Measurements from ENCODE around the gene CLEC10A.
"Not testable (repeated sequence)": the region's sequence is repeated elsewhere in the genome, so short reads cannot be mapped to it uniquely, and the experiment has no call there.

CLEC10A gene

GRCh38 chr17:7108981-7109380 lies 28.9 kb upstream of the CLEC10A start:
- DNase-seq (ENCODE audit: low read depth): no peak

GRCh38 chr17:7108560-7108925 lies 28.5 kb upstream of the CLEC10A start:
- no peak for DNase-seq (ENCODE audit: low read depth)

- no peak for DNase-seq (ENCODE audit: low read depth)
Measured at GRCh38 chr17:7107795-7108559, 27.9 kb upstream of the CLEC10A start.

GRCh38 chr17:7107012-7107754 lies 27.1 kb upstream of the CLEC10A start:
- DNase-seq (ENCODE audit: low read depth): no peak

- no peak for DNase-seq (ENCODE audit: low read depth)
Measured at GRCh38 chr17:7102421-7102820, 22.4 kb upstream of the CLEC10A start.

- no peak for DNase-seq (ENCODE audit: low read depth)
Measured at GRCh38 chr17:7101531-7101930, 21.5 kb upstream of the CLEC10A start.

- not testable (repeated sequence) for DNase-seq (ENCODE audit: low read depth)
Measured at GRCh38 chr17:7100641-7101379, 20.8 kb upstream of the CLEC10A start.

- no peak for DNase-seq (ENCODE audit: low read depth)
Measured at GRCh38 chr17:7098802-7099459, 18.9 kb upstream of the CLEC10A start.

- DNase-seq (ENCODE audit: low read depth): no peak
Measured at GRCh38 chr17:7097940-7098339, 17.9 kb upstream of the CLEC10A start.

GRCh38 chr17:7095625-7096024 lies 15.6 kb upstream of the CLEC10A start:
- no peak for DNase-seq (ENCODE audit: low read depth)

GRCh38 chr17:7094652-7095019 lies 14.6 kb upstream of the CLEC10A start:
- no peak for DNase-seq (ENCODE audit: low read depth)

- not testable (repeated sequence) for DNase-seq (ENCODE audit: low read depth)
Measured at GRCh38 chr17:7091311-7092005, 11.4 kb upstream of the CLEC10A start.

GRCh38 chr17:7089570-7089969 lies 9.5 kb upstream of the CLEC10A start:
- not testable (repeated sequence) for DNase-seq (ENCODE audit: low read depth)

GRCh38 chr17:7088442-7088841 lies 8.4 kb upstream of the CLEC10A start:
- not testable (repeated sequence) for DNase-seq (ENCODE audit: low read depth)

GRCh38 chr17:7084088-7084487 lies 4.0 kb upstream of the CLEC10A start:
- no peak for DNase-seq (ENCODE audit: low read depth)

- DNase-seq (ENCODE audit: low read depth): no peak
Measured at GRCh38 chr17:7083592-7083991, 3.5 kb upstream of the CLEC10A start.

GRCh38 chr17:7081341-7082062 lies 1.5 kb upstream of the CLEC10A start:
- no peak for DNase-seq (ENCODE audit: low read depth)

GRCh38 chr17:7080456-7081041 lies 498 bp upstream of the CLEC10A start:
- no peak for DNase-seq (ENCODE audit: low read depth)

GRCh38 chr17:7078711-7079110 lies 1.3 kb downstream of the CLEC10A start:
- no peak for DNase-seq (ENCODE audit: low read depth)

GRCh38 chr17:7077911-7078546 lies 2.0 kb downstream of the CLEC10A start:
- DNase-seq (ENCODE audit: low read depth): no peak
